Ecto neural progenitor cell (in vitro differentiated cells): ENCODE measurements around the gene DHX15.

Source experiments
- DNase-seq: peaks from one replicate; pipeline ENCODE4 v3.0.0-alpha.2; 2018; ENCODE audit warnings: low spot score

The DHX15 gene

DNA sequence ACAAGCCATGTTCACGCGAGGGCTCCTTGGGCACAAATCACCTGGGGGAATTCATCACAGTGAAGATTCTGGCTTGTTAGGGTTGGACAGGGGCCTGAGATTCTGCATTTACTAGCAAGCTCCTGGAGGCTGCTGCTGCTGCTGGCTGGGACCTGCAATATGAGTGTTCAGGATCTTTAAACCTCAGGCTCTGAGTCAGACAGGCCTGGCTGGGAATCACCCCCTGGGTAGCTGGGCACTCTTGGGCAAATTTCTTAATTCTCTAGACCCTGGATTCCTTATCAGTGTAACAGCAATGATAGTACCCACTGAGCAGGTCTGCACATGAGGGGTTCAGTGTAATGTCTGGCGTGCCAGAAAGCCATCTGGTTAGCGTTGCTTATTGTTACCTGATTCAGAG lies 101.5 kb downstream of the DHX15 start:
- no peak for DNase-seq

DNA sequence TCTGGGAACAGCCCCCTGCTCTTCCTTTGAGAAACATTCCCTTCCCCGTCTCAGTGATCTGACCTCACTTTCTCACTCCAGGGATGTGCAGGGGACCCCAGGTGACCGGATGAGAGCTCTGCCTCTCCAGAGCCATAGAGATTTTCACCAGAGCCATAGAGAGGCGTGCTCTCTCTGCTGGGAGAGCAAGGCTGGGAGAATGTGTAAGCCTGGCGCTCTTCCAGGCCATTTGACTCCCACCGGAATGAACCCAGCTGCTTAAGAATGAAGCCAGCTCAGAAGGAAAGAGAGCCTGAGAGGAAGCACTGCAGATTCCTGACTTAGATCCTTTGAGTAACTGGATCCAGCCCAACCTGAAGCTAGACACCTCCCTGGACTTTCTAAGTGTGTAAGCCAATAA lies 106.4 kb downstream of the DHX15 start:
- no peak for DNase-seq
